Kidney epithelial cell (primary cell): Measurements from ENCODE around the gene CSF2RB. TPM values are rescaled to one million over a fixed set of nuclear protein-coding genes. Genes with fewer than 3 reads are reported as not detected.

Experiments
- DNase-seq: peaks from one replicate; pipeline ENCODE4 v3.0.0-alpha.2; 2010; ENCODE audit warnings: low read depth
- H3K27me3 ChIP-seq: 2 replicates; pipeline ENCODE4 v1.6.0; 2011; ENCODE audit warnings: low read length; ENCODE audit not compliant: control insufficient read depth, insufficient read depth
- H3K36me3 ChIP-seq: 2 replicates; pipeline ENCODE4 v1.5.1; 2011; ENCODE audit warnings: low read length; ENCODE audit not compliant: control insufficient read depth, insufficient read depth
- H3K4me3 ChIP-seq: 2 replicates; pipeline ENCODE4 v1.5.1; 2011; ENCODE audit warnings: low read depth, mild to moderate bottlenecking, control low read depth, low read length
- total RNA-seq: library from RNA; depleted of rRNA; stranded (reverse); fragments of >200 nt; gene quantifications from 2 replicates; pipeline ENCODE4 v1.2.3, GENCODE V29; 2015
- TF ChIP-seq, protein P1 (sequence below): IDR thresholded peaks from 2 replicates; pipeline ENCODE4 v1.5.1; 2011; ENCODE audit warnings: mild to moderate bottlenecking, moderate library complexity, low read length, control low read depth, inconsistent platforms; ENCODE audit not compliant: insufficient read depth, poor library complexity, severe bottlenecking

Gene CSF2RB
- total RNA-seq, 1 donor from 2014 or later = 1.1 TPM

GRCh38 chr22:36937319-36938027 is 24.0 kb downstream of the CSF2RB start:
- H3K4me3 ChIP-seq = no peak overlapping the region
- no peaks in the 10 kb centered on the region for H3K36me3 ChIP-seq
- peaks cover 7% of the 10 kb centered on the region for H3K27me3 ChIP-seq
- TF ChIP-seq, protein P1, sequence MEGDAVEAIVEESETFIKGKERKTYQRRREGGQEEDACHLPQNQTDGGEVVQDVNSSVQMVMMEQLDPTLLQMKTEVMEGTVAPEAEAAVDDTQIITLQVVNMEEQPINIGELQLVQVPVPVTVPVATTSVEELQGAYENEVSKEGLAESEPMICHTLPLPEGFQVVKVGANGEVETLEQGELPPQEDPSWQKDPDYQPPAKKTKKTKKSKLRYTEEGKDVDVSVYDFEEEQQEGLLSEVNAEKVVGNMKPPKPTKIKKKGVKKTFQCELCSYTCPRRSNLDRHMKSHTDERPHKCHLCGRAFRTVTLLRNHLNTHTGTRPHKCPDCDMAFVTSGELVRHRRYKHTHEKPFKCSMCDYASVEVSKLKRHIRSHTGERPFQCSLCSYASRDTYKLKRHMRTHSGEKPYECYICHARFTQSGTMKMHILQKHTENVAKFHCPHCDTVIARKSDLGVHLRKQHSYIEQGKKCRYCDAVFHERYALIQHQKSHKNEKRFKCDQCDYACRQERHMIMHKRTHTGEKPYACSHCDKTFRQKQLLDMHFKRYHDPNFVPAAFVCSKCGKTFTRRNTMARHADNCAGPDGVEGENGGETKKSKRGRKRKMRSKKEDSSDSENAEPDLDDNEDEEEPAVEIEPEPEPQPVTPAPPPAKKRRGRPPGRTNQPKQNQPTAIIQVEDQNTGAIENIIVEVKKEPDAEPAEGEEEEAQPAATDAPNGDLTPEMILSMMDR = no peak
- DNase-seq = no peak

DNA sequence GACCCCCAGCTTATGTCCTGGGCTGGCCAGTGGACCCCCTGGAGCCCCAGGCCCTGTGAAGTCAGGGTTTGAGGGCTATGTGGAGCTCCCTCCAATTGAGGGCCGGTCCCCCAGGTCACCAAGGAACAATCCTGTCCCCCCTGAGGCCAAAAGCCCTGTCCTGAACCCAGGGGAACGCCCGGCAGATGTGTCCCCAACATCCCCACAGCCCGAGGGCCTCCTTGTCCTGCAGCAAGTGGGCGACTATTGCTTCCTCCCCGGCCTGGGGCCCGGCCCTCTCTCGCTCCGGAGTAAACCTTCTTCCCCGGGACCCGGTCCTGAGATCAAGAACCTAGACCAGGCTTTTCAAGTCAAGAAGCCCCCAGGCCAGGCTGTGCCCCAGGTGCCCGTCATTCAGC is 24.6 kb downstream of the CSF2RB start:
- Histone ChIP-seq H3K36me3 (no peaks in the 10 kb centered on the region), H3K4me3 (no peak overlapping the region), H3K27me3 (peaks cover 7% of the 10 kb centered on the region)
- TF ChIP-seq, protein P1 = no peak
- DNase-seq = no peak

GRCh38 chr22:36938886-36939285 is 25.5 kb downstream of the CSF2RB start:
- H3K27me3 ChIP-seq = peaks cover 7% of the 10 kb centered on the region
- DNase-seq = no peak
- H3K36me3 ChIP-seq = no peaks in the 10 kb centered on the region
- TF ChIP-seq, protein P1 = no peak
- H3K4me3 ChIP-seq = no peak overlapping the region

DNA sequence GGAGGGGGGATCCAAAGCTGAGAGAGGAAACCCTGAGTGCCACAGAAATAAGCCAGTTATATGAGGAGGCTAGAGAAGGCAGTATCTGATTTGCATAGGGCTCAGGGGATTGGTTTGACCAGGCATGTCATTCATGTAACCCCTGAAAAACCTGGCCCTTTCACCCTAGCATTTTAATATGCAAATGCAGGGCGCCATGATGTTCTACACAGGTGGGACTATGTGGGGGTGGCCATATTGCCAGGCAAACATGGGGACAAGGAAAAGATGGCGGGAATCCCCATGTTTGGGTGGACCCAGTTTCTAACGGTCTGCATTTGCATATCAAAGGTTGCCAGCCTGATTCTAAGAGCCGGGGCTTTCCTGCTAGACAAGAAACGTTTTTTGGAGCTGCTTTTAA is 27.2 kb downstream of the CSF2RB start:
- H3K4me3 ChIP-seq = no peak overlapping the region
- no peak for DNase-seq
- H3K27me3 ChIP-seq = peaks cover 5% of the 10 kb centered on the region
- H3K36me3 ChIP-seq = no peaks in the 10 kb centered on the region
- TF ChIP-seq, protein P1 = no peak

GRCh38 chr22:36942556-36942955 is 29.1 kb downstream of the CSF2RB start:
- peaks cover 5% of the 10 kb centered on the region for H3K27me3 ChIP-seq

More at GRCh38 chr22:36942556-36942955, 29.1 kb downstream of the CSF2RB start:
- TF ChIP-seq, protein P1 = no peak
- H3K36me3 ChIP-seq = no peaks in the 10 kb centered on the region
- H3K4me3 ChIP-seq = no peak overlapping the region
- no peak for DNase-seq
